ENCODE results near the gene CABCOCO1. TPM values are rescaled to one million over a fixed set of nuclear protein-coding genes. Genes with fewer than 3 reads are reported as not detected.

The CABCOCO1 gene
- polyA plus RNA-seq, 1 donor (not counting 4 experiments of a cell fraction or from before 2014, with no cell fraction given) = 0.17 TPM

- no peak for FAIRE-seq
- no peak overlapping the region for H3K9ac ChIP-seq (ENCODE audit: control insufficient read depth, extremely low read depth, insufficient read depth, low read length)
- H3K4me1 ChIP-seq (ENCODE audit: control insufficient read depth, extremely low read depth, insufficient read depth, low read length) = peaks cover 11% of the 10 kb centered on the region
- H3K4me2 ChIP-seq (ENCODE audit: control insufficient read depth, extremely low read depth, insufficient read depth, low read depth, low read length) = no peak overlapping the region
- no peaks in the 10 kb centered on the region for H3K9me3 ChIP-seq (ENCODE audit: control insufficient read depth, low read depth, low read length)
- no peaks in the 10 kb centered on the region for H3K9me1 ChIP-seq (ENCODE audit: control insufficient read depth, extremely low read depth, insufficient read depth, low read length)
- no peak for TF ChIP-seq EZH2 (IDR thresholded peaks at IDR 0.05; ENCODE audit: low read length)
- TF ChIP-seq CTCF (optimal IDR thresholded peaks at IDR 0.05 in 1 of 3, IDR thresholded peaks at IDR 0.05 in 1 of 3, conservative IDR thresholded peaks at IDR 0.05 in 1 of 3; ENCODE audit: extremely low read depth in 1 of 3, insufficient read depth in 2 of 3, low read length in 3 of 3) = no peak
- H3K79me2 ChIP-seq (ENCODE audit: control insufficient read depth, insufficient read depth, low read length) = no peaks in the 10 kb centered on the region
- H2AFZ ChIP-seq (ENCODE audit: control insufficient read depth, low read length) = no peak overlapping the region
- H3K27ac ChIP-seq (ENCODE audit: control insufficient read depth, insufficient read depth, low read length) = no peak overlapping the region
- dilution Hi-C loops (cut with MboI; ENCODE audit: extremely low pct_ligation_motif_present, low sequenced_read_pairs) = no loop called here
- no peaks in the 10 kb centered on the region for H3K36me3 ChIP-seq (ENCODE audit: control insufficient read depth in 2 of 2, extremely low read depth in 1 of 2, insufficient read depth in 2 of 2, low read length in 2 of 2)
- no peak overlapping the region for H3K4me3 ChIP-seq (ENCODE audit: control insufficient read depth in 2 of 3, extremely low read depth in 1 of 3, insufficient read depth in 2 of 3, low read depth in 1 of 3, low read length in 3 of 3)
- no peak for DNase-seq (ENCODE audit: low read depth, low spot score)
- no peaks in the 10 kb centered on the region for H4K20me1 ChIP-seq (ENCODE audit: control insufficient read depth, extremely low read depth, insufficient read depth, low read length)
- no peaks in the 10 kb centered on the region for H3K27me3 ChIP-seq (ENCODE audit: control insufficient read depth, extremely low read depth, insufficient read depth, low read length)
These were observed 115.4 kb downstream of the CABCOCO1 start for GRCh38 chr10:61778137-61778536.

GRCh38 chr10:61779276-61779675, 116.5 kb downstream of the CABCOCO1 start:
- H3K79me2 ChIP-seq (ENCODE audit: control insufficient read depth, insufficient read depth, low read length) = no peaks in the 10 kb centered on the region
- DNase-seq (ENCODE audit: low read depth, low spot score) = no peak
- no peaks in the 10 kb centered on the region for H3K36me3 ChIP-seq (ENCODE audit: control insufficient read depth in 2 of 2, extremely low read depth in 1 of 2, insufficient read depth in 2 of 2, low read length in 2 of 2)
- H4K20me1 ChIP-seq (ENCODE audit: control insufficient read depth, extremely low read depth, insufficient read depth, low read length) = no peaks in the 10 kb centered on the region
- FAIRE-seq = peak; percentile 17
- no peak overlapping the region for H3K4me3 ChIP-seq (ENCODE audit: control insufficient read depth in 2 of 3, extremely low read depth in 1 of 3, insufficient read depth in 2 of 3, low read depth in 1 of 3, low read length in 3 of 3)
- H3K9me1 ChIP-seq (ENCODE audit: control insufficient read depth, extremely low read depth, insufficient read depth, low read length) = no peaks in the 10 kb centered on the region
- TF ChIP-seq EZH2 (IDR thresholded peaks at IDR 0.05; ENCODE audit: low read length) = no peak
- no peak for TF ChIP-seq CTCF (optimal IDR thresholded peaks at IDR 0.05 in 1 of 3, IDR thresholded peaks at IDR 0.05 in 1 of 3, conservative IDR thresholded peaks at IDR 0.05 in 1 of 3; ENCODE audit: extremely low read depth in 1 of 3, insufficient read depth in 2 of 3, low read length in 3 of 3)
- H3K9me3 ChIP-seq (ENCODE audit: control insufficient read depth, low read depth, low read length) = no peaks in the 10 kb centered on the region
- no peak overlapping the region for H3K27ac ChIP-seq (ENCODE audit: control insufficient read depth, insufficient read depth, low read length)
- no peak overlapping the region for H3K9ac ChIP-seq (ENCODE audit: control insufficient read depth, extremely low read depth, insufficient read depth, low read length)
- peaks cover 11% of the 10 kb centered on the region for H3K4me1 ChIP-seq (ENCODE audit: control insufficient read depth, extremely low read depth, insufficient read depth, low read length)
- dilution Hi-C loops (cut with MboI; ENCODE audit: extremely low pct_ligation_motif_present, low sequenced_read_pairs) = no loop called here
- H3K4me2 ChIP-seq (ENCODE audit: control insufficient read depth, extremely low read depth, insufficient read depth, low read depth, low read length) = no peak overlapping the region
- no peak overlapping the region for H2AFZ ChIP-seq (ENCODE audit: control insufficient read depth, low read length)
- H3K27me3 ChIP-seq (ENCODE audit: control insufficient read depth, extremely low read depth, insufficient read depth, low read length) = no peaks in the 10 kb centered on the region
